Mesenchymal stem cell (in vitro differentiated cells and primary cell): ENCODE measurements around the gene TFR2.

Experiments used
- DNase-seq: peaks from one replicate; pipeline ENCODE4 v3.0.0-alpha.2; 2013
- H2AFZ ChIP-seq: one replicate; pipeline ENCODE4 v1.6.1; 2013; ENCODE audit warnings: low read depth, mild to moderate bottlenecking, control low read depth, inconsistent platforms, low read length, moderate library complexity
- H2AK5ac ChIP-seq: 2 replicates; pipeline ENCODE4 v1.6.1; 2013; ENCODE audit warnings: low read length, moderate library complexity, mild to moderate bottlenecking, inconsistent platforms; ENCODE audit not compliant: severe bottlenecking
- H2BK120ac ChIP-seq: one replicate; pipeline ENCODE4 v1.6.1; 2013; ENCODE audit warnings: low read depth, mild to moderate bottlenecking, inconsistent platforms, low read length, moderate library complexity
- H2BK12ac ChIP-seq, 2 experiments: one replicate each; pipeline ENCODE4 v1.6.1; 2013; ENCODE audit warnings: inconsistent platforms in 2 of 2, low read length in 2 of 2, mild to moderate bottlenecking in 2 of 2, moderate library complexity in 2 of 2, control low read depth in 1 of 2
- H2BK15ac ChIP-seq: one replicate; pipeline ENCODE4 v1.6.1; 2013; ENCODE audit warnings: mild to moderate bottlenecking, low read depth, inconsistent platforms; ENCODE audit not compliant: poor library complexity, severe bottlenecking
- H2BK5ac ChIP-seq: 2 replicates; pipeline ENCODE4 v1.6.1; 2013; ENCODE audit warnings: low read depth, mild to moderate bottlenecking, low read length, control low read depth, inconsistent platforms; ENCODE audit not compliant: poor library complexity, severe bottlenecking
- H3K14ac ChIP-seq, 2 experiments: one replicate each; pipeline ENCODE4 v1.6.1; 2013; ENCODE audit warnings: inconsistent platforms in 2 of 2, low read length in 2 of 2, control low read depth in 1 of 2, mild to moderate bottlenecking in 1 of 2, moderate library complexity in 1 of 2
- H3K18ac ChIP-seq, 2 experiments: one replicate each; pipeline ENCODE4 v1.6.1; 2013; ENCODE audit warnings: inconsistent platforms in 2 of 2, low read length in 2 of 2, control low read depth in 1 of 2, low read depth in 1 of 2, mild to moderate bottlenecking in 1 of 2
- H3K23ac ChIP-seq, 2 experiments: one replicate each; pipeline ENCODE4 v1.6.1; 2013; ENCODE audit warnings: inconsistent platforms in 2 of 2, low read length in 2 of 2, mild to moderate bottlenecking in 2 of 2, moderate library complexity in 2 of 2, control low read depth in 1 of 2
- H3K27ac ChIP-seq: 2 replicates; pipeline ENCODE4 v1.5.1; 2013; ENCODE audit warnings: mild to moderate bottlenecking, moderate library complexity, low read length, control low read depth, inconsistent platforms; ENCODE audit not compliant: poor library complexity, severe bottlenecking
- H3K27me3 ChIP-seq, 2 experiments: 2 replicates each; pipeline versions ENCODE4 v1.6.1 to v1.7.0; 2013; ENCODE audit warnings: low read length in 2 of 2, mild to moderate bottlenecking in 2 of 2, moderate library complexity in 2 of 2, control low read depth in 1 of 2, inconsistent platforms in 1 of 2; ENCODE audit not compliant: control insufficient read depth in 1 of 2, insufficient read depth in 1 of 2
- H3K36me3 ChIP-seq, 2 experiments: 2 replicates each; pipeline versions ENCODE4 v1.6.1 to v1.7.0; 2013; ENCODE audit warnings: low read length in 2 of 2, control low read depth in 1 of 2, inconsistent platforms in 1 of 2, low read depth in 1 of 2, mild to moderate bottlenecking in 1 of 2; ENCODE audit not compliant: insufficient read depth in 2 of 2, control insufficient read depth in 1 of 2
- H3K4ac ChIP-seq, 2 experiments: one replicate each; pipeline ENCODE4 v1.6.1; 2013; ENCODE audit warnings: inconsistent platforms in 2 of 2, low read length in 2 of 2, mild to moderate bottlenecking in 2 of 2, moderate library complexity in 2 of 2, control low read depth in 1 of 2, low read depth in 1 of 2
- H3K4me1 ChIP-seq: 2 replicates; pipeline ENCODE4 v1.6.1; 2013; ENCODE audit warnings: low read depth, low read length, control low read depth; ENCODE audit not compliant: control insufficient read depth, insufficient read depth
- H3K4me2 ChIP-seq: 2 replicates; pipeline ENCODE4 v1.6.1; 2013; ENCODE audit warnings: low read length, mild to moderate bottlenecking, inconsistent platforms; ENCODE audit not compliant: poor library complexity, severe bottlenecking
- H3K4me3 ChIP-seq, 2 experiments: 2 replicates each; pipeline versions ENCODE4 v1.5.1 to v1.7.0; 2013; ENCODE audit warnings: low read length in 2 of 2, mild to moderate bottlenecking in 2 of 2, control low read depth in 1 of 2, low read depth in 1 of 2; ENCODE audit not compliant: insufficient read depth in 1 of 2
- H3K79me1 ChIP-seq: replicated peaks from 2 replicates; pipeline ENCODE4 v1.6.1; 2013; ENCODE audit warnings: mild to moderate bottlenecking, control low read depth, low read length, inconsistent platforms; ENCODE audit not compliant: poor library complexity, severe bottlenecking
- H3K9ac ChIP-seq: 2 replicates; pipeline ENCODE4 v1.7.0; 2013; ENCODE audit warnings: mild to moderate bottlenecking, low read length, moderate library complexity
- H3K9me3 ChIP-seq: 2 replicates; pipeline ENCODE4 v1.7.0; 2013; ENCODE audit warnings: mild to moderate bottlenecking, low read length; ENCODE audit not compliant: control insufficient read depth
- H4K8ac ChIP-seq: one replicate; pipeline ENCODE4 v1.6.1; 2013; ENCODE audit warnings: inconsistent platforms, mild to moderate bottlenecking, low read length, moderate library complexity
- H4K91ac ChIP-seq: one replicate; pipeline ENCODE4 v1.6.1; 2013; ENCODE audit warnings: mild to moderate bottlenecking, low read length, inconsistent platforms
- WGBS: methylation state at CpG from one replicate; pipeline ENCODE4 v1.1.7; 2013; ENCODE audit warnings: mixed read lengths; 5-methylcytosine and 5-hydroxymethylcytosine counted together

Gene TFR2

DNA sequence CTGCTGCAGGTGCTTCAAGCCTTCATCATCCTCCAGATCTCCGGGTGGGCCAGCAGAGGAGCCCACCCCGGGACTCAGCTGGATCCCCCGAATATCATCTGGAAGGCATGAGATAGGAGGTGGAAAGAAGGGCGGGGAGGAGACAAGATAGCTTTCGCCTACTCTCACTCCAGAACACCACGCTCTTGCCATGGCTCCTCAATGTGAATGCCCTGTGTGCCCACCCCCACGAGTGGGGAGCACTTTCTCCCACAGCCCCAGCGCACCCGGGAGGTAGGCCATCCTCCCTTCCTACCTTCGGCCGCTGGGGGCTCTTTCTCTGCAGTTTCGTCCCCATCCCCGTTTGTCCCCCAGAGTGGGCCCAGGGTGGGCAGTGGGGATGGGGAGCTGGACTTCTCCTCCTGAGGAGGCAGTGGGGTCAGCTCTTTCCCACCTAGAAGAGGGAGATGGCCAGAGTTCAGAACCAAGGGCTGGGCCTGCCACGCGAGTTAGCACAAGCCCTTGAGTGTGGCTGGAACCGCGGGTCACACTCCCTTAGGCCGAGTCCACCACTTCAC is 43.8 kb upstream of the TFR2 start:
- Histone ChIP-seq H3K79me1 (peaks cover 35% of the 10 kb centered on the region), H2BK12ac (no peak overlapping the region), H3K4ac (no peak overlapping the region), H3K4me2 (no peak overlapping the region), H3K14ac (no peak overlapping the region), H3K4me1 (peaks cover 25% of the 10 kb centered on the region), H2BK15ac (no peak overlapping the region), H4K8ac (no peak overlapping the region), H3K23ac (no peak overlapping the region), H3K36me3 (peaks cover 85 to 94% of the 10 kb centered on the region in 2 experiments), H3K18ac (no peak overlapping the region), H2AK5ac (no peak overlapping the region), H2AFZ (no peak overlapping the region), H3K27me3 (no peaks in the 10 kb centered on the region), H2BK5ac (no peak overlapping the region), H3K4me3 (no peak overlapping the region), H3K9ac (no peak overlapping the region), H3K27ac (no peak overlapping the region), H3K9me3 (no peaks in the 10 kb centered on the region), H2BK120ac (no peak overlapping the region), H4K91ac (no peak overlapping the region)
- DNase-seq, result no peak
- 92% methylated on average over 17 of the region's 18 CpGs for WGBS

DNA sequence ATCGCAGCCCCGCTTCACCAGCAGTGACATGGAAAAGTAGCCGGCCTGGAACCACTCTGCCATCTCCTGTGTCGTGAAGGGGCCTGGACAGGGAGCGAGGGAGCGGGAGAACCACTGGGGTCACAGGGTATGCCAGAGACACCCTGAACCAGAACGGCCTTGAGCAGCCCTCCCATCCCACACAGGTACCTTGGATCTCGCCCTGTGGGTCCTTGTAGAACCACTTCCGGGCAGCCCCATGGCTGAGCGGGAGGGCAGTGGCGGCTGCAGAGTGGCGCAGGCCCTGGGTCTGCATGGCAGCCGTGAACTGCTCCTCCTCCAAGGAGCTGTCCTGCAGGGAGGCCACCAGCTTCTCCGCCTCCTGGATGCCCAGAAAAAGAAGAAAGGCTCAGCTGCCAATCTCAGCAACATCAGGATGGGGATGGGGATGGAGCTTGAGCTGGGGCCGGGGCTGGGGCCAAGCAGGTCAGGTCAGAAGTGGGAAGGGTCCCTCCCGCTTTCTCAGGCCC is 43.2 kb upstream of the TFR2 start:
- 93% methylated on average over 15 of the region's 16 CpGs for WGBS
- Histone ChIP-seq H2BK120ac (no peak overlapping the region), H3K14ac (no peak overlapping the region), H2BK15ac (no peak overlapping the region), H3K4me3 (no peak overlapping the region), H2AK5ac (no peak overlapping the region), H3K9me3 (no peaks in the 10 kb centered on the region), H4K91ac (no peak overlapping the region), H4K8ac (no peak overlapping the region), H2BK12ac (no peak overlapping the region), H3K36me3 (peaks cover 89 to 97% of the 10 kb centered on the region in 2 experiments), H3K4ac (no peak overlapping the region), H3K9ac (no peak overlapping the region), H2BK5ac (no peak overlapping the region), H3K27me3 (no peaks in the 10 kb centered on the region), H3K79me1 (peaks cover 35% of the 10 kb centered on the region), H3K18ac (no peak overlapping the region), H3K23ac (no peak overlapping the region), H2AFZ (no peak overlapping the region), H3K27ac (no peak overlapping the region), H3K4me1 (peaks cover 25% of the 10 kb centered on the region), H3K4me2 (no peak overlapping the region)
- DNase-seq, result no peak

DNA sequence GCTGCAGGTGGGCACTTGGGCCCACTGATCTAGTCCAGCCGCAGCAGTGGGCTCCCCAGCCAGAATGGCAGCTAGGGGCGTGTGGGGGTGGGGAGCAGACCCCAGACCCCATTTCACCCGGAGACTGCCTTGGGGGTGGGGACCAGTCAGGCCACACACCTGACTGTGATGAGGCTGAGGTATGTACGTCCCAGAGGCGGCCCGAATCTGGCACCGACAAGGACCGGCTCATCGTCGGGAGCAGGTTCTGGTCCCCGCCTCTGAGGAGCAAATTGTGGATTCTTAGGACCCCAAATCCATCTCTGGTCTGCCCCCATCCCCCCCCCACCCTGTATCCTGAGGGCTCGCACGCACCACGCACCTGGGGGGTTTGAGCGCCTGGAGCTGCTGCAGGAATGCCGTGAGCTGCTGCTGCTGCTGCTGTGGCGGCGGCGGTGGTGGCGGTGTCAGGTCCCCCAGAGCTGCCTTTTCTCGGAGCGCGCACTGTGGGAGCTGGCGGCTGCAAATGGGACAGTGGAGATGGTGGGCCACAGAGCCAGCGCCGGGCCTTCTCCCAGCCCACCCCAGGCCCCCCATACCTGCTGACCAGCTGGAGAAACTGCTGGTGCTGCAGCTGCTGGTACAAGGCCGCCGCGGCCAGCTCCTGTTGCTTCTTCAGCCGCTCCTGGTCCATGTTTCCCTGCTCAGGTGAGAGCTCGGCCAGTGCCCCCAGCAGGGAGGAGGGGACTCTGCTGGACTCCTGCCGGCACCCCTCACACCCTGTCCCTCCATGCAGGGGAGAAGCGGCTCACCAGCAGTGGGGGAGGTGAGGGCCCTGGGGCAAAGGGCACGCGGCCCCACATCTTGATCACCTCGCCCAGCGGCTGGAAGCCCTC is 42.5 kb upstream of the TFR2 start:
- no peak overlapping the region for H2BK5ac ChIP-seq
- H4K91ac ChIP-seq, result no peak overlapping the region
- H3K4me1 ChIP-seq, result peaks cover 22% of the 10 kb centered on the region
- no peak overlapping the region for H2AK5ac ChIP-seq
- H4K8ac ChIP-seq, result no peak overlapping the region
- no peaks in the 10 kb centered on the region for H3K27me3 ChIP-seq
- no peak overlapping the region for H3K4me2 ChIP-seq
- H3K4ac ChIP-seq, result no peak overlapping the region
- no peak for DNase-seq
- no peak overlapping the region for H2AFZ ChIP-seq
- no peaks in the 10 kb centered on the region for H3K9me3 ChIP-seq
- no peak overlapping the region for H3K27ac ChIP-seq
- no peak overlapping the region for H3K23ac ChIP-seq
- WGBS, result 95% methylated on average over 35 of the region's 37 CpGs
- no peak overlapping the region for H2BK12ac ChIP-seq
- peaks cover 89 to 97% of the 10 kb centered on the region in 2 experiments for H3K36me3 ChIP-seq
- no peak overlapping the region for H2BK15ac ChIP-seq
- no peak overlapping the region for H3K18ac ChIP-seq
- no peak overlapping the region for H3K4me3 ChIP-seq
- no peak overlapping the region for H2BK120ac ChIP-seq
- peaks cover 34% of the 10 kb centered on the region for H3K79me1 ChIP-seq
- H3K9ac ChIP-seq, result no peak overlapping the region
- H3K14ac ChIP-seq, result no peak overlapping the region

- peaks cover 89 to 98% of the 10 kb centered on the region in 2 experiments for H3K36me3 ChIP-seq
- no peak overlapping the region for H3K4ac ChIP-seq
- H2BK12ac ChIP-seq, result no peak overlapping the region
- H2AFZ ChIP-seq, result no peak overlapping the region
- no peak overlapping the region for H2BK15ac ChIP-seq
- H3K23ac ChIP-seq, result no peak overlapping the region
- H3K9me3 ChIP-seq, result no peaks in the 10 kb centered on the region
- no peak overlapping the region for H3K9ac ChIP-seq
- H3K18ac ChIP-seq, result no peak overlapping the region
- no peak overlapping the region for H2BK5ac ChIP-seq
- H2BK120ac ChIP-seq, result no peak overlapping the region
- no peak overlapping the region for H4K8ac ChIP-seq
- H3K14ac ChIP-seq, result no peak overlapping the region
- no peak overlapping the region for H2AK5ac ChIP-seq
- no peak overlapping the region for H3K4me3 ChIP-seq
- peaks cover 34% of the 10 kb centered on the region for H3K79me1 ChIP-seq
- no peak overlapping the region for H3K27ac ChIP-seq
- H3K27me3 ChIP-seq, result no peaks in the 10 kb centered on the region
- H3K4me2 ChIP-seq, result no peak overlapping the region
- peaks cover 22% of the 10 kb centered on the region for H3K4me1 ChIP-seq
- 95% methylated on average over 28 of the region's 28 CpGs for WGBS
- no peak for DNase-seq
- no peak overlapping the region for H4K91ac ChIP-seq
Observed at GRCh38 chr7:100682991-100683658, 41.8 kb upstream of the TFR2 start.
